HepG2 (cell line): ENCODE measurements around the gene C16orf95. TPM values are rescaled to one million over a fixed set of nuclear protein-coding genes. Genes with fewer than 3 reads are reported as not detected.

Experiments used
- ARNT2 ChIP-seq: sonication (generic); formaldehyde crosslinking; IDR thresholded peaks from 2 replicates; pipeline ENCODE4 v1.8.0; 2022; ENCODE audit warnings: mild to moderate bottlenecking, low read depth, missing genetic modification reagents, moderate library complexity
- REXO4 ChIP-seq: sonication (generic); formaldehyde crosslinking; IDR thresholded peaks from 2 replicates; pipeline ENCODE4 v1.8.0; 2022; ENCODE audit warnings: missing genetic modification reagents, mild to moderate bottlenecking, borderline replicate concordance
- RFX5 ChIP-seq: IDR thresholded peaks from 2 replicates; pipeline ENCODE4 v1.6.1; 2011; ENCODE audit warnings: low read depth, low read length, improper control_type of control experiment
- ZNF33B ChIP-seq: sonication (generic); formaldehyde crosslinking; IDR thresholded peaks from 2 replicates; pipeline ENCODE4 v1.5.1; 2020; ENCODE audit warnings: mild to moderate bottlenecking, missing genetic modification reagents
- ZNF350 ChIP-seq: sonication (generic); formaldehyde crosslinking; IDR thresholded peaks from 2 replicates; pipeline ENCODE4 v1.4.0; 2020; ENCODE audit warnings: mild to moderate bottlenecking, low read depth, missing genetic modification reagents, borderline replicate concordance
- ZNF629 ChIP-seq: sonication (generic); formaldehyde crosslinking; conservative IDR thresholded peaks from 2 replicates; pipeline ENCODE4 v1.5.0; 2020; ENCODE audit warnings: missing genetic modification reagents
- ZNF678 ChIP-seq: sonication (generic); formaldehyde crosslinking; IDR thresholded peaks from 2 replicates; pipeline ENCODE4 v1.4.0; 2020; ENCODE audit warnings: mild to moderate bottlenecking, missing genetic modification reagents
- ZSCAN20 ChIP-seq: sonication (generic); formaldehyde crosslinking; IDR thresholded peaks from 2 replicates; pipeline ENCODE4 v1.4.0; 2020; ENCODE audit warnings: missing genetic modification reagents, mild to moderate bottlenecking, borderline replicate concordance
- polyA plus RNA-seq, 8 experiments: library from polyadenylated mRNA; depleted of rRNA in 3 of 8; stranded (reverse) in 7 of 8; unstranded in 1 of 8; fragments of >200 nt; fragmentation: Illumina TruSeq in 4 of 8; extraction: Trizol in 4 of 8; gene quantifications; 2 replicates each; pipeline versions ENCODE4 v1.2.1 to v1.2.3, GENCODE V29; 2011 to 2016; ENCODE audit warnings: low read depth in 4 of 8, missing spikeins in 1 of 8, mixed read lengths in 1 of 8; ENCODE audit not compliant: insufficient read depth in 1 of 8
- total RNA-seq, 5 experiments: library from RNA; depleted of rRNA; stranded (reverse); fragments of >200 nt; fragmentation: Illumina TruSeq; extraction: Trizol; gene quantifications; 2 replicates each; pipeline ENCODE4 v1.2.3, GENCODE V29; 2016; ENCODE audit warnings: low read depth in 1 of 5
- TF ChIP-seq, protein P1 (sequence below): sonication (generic); formaldehyde crosslinking; IDR thresholded peaks from 2 replicates; pipeline ENCODE4 v1.4.0; 2020; ENCODE audit warnings: missing genetic modification reagents, mild to moderate bottlenecking, borderline replicate concordance
- TF ChIP-seq, protein P2 (sequence below): sonication (generic); formaldehyde crosslinking; IDR thresholded peaks from 2 replicates; pipeline ENCODE4 v1.5.0; 2020; ENCODE audit warnings: mild to moderate bottlenecking, low read depth, missing genetic modification reagents, borderline replicate concordance
- TF ChIP-seq, protein P3 (sequence below): sonication (generic); formaldehyde crosslinking; IDR thresholded peaks from 2 replicates; pipeline ENCODE4 v1.5.0; 2020; ENCODE audit warnings: missing genetic modification reagents
- TF ChIP-seq, protein P4 (sequence below): sonication (generic); formaldehyde crosslinking; IDR thresholded peaks from 2 replicates; pipeline ENCODE4 v1.4.0; 2020; ENCODE audit warnings: missing genetic modification reagents, mild to moderate bottlenecking, borderline replicate concordance
- TF ChIP-seq, protein P5 (sequence below): sonication (generic); formaldehyde crosslinking; IDR thresholded peaks from 2 replicates; pipeline ENCODE4 v1.4.0; 2020; ENCODE audit warnings: missing genetic modification reagents

Gene C16orf95
- total and polyA plus RNA-seq, 2 of the 13 experiments (the other 11 are each of a cell fraction or from before 2014, with no cell fraction given), result 2.8 to 8.6 TPM

DNA sequence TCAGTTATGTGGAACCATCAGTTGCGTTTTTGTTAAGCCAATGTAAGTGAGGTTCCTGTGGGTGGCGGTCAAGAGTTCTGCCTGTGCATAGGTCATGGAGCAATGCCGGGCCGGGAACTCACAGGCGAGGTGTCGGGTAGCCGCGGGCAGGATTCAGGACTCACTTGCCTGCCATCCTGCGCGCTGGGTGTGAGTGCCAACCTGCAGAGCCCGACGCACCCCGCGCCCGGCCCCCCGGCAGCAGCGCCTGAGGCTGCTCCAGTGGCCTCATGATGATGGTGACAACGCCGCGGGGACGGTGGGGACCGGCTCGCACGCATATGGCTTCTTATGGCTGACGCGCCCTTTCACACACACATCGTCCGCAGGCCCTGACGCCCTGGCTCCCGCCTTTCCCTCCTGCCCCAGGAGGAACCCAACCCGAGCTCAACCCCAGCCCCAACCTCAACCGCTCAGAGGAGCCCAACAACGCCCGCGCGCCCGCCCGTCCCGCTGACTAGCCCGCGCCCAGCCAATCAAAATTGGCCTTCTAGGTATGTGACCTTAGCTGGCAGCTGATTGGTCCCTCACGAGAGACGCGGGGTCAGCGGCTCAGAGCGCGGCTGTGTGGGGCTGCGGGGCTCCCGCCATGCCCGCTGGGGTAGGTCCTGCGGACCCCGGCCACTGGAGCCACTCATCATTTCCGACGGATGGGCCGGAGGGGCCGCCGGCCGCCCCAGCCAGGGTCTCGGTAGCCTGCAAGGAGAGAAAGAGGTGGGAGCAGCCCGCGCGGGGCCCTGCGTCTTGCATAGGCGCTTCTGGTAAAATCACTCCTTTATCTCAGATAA is at the start of gene C16orf95 (continued):
- TF ChIP-seq, protein P1, sequence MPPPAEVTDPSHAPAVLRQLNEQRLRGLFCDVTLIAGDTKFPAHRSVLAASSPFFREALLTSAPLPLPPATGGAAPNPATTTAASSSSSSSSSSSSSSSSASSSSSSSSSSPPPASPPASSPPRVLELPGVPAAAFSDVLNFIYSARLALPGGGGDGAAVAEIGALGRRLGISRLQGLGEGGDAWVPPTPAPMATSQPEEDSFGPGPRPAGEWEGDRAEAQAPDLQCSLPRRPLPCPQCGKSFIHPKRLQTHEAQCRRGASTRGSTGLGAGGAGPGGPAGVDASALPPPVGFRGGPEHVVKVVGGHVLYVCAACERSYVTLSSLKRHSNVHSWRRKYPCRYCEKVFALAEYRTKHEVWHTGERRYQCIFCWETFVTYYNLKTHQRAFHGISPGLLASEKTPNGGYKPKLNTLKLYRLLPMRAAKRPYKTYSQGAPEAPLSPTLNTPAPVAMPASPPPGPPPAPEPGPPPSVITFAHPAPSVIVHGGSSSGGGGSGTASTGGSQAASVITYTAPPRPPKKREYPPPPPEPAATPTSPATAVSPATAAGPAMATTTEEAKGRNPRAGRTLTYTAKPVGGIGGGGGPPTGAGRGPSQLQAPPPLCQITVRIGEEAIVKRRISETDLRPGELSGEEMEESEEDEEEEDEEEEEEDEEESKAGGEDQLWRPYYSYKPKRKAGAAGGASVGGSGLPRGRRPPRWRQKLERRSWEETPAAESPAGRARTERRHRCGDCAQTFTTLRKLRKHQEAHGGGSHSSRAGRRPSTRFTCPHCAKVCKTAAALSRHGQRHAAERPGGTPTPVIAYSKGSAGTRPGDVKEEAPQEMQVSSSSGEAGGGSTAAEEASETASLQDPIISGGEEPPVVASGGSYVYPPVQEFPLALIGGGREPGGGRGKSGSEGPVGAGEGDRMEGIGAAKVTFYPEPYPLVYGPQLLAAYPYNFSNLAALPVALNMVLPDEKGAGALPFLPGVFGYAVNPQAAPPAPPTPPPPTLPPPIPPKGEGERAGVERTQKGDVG (CRISPR knock-in tag), result peak; percentile 78
- peak; percentile 97 for TF ChIP-seq ZNF350 (CRISPR knock-in tag)
- peak; percentile 43; the same call in 1 of the 2 replicates for TF ChIP-seq RFX5
- TF ChIP-seq, protein P2, sequence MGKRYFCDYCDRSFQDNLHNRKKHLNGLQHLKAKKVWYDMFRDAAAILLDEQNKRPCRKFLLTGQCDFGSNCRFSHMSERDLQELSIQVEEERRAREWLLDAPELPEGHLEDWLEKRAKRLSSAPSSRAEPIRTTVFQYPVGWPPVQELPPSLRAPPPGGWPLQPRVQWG (CRISPR knock-in tag), result no peak
- 0 out of 2 replicates have a peak, but pooled peaks have one; percentile 37 for TF ChIP-seq ZNF678 (CRISPR knock-in tag)
- no peak for TF ChIP-seq ZNF33B (CRISPR knock-in tag)
- TF ChIP-seq REXO4 (CRISPR knock-in tag), result no peak; the same call in 1 of the 2 replicates
- TF ChIP-seq ARNT2, result peak; percentile 88
- TF ChIP-seq, protein P3, sequence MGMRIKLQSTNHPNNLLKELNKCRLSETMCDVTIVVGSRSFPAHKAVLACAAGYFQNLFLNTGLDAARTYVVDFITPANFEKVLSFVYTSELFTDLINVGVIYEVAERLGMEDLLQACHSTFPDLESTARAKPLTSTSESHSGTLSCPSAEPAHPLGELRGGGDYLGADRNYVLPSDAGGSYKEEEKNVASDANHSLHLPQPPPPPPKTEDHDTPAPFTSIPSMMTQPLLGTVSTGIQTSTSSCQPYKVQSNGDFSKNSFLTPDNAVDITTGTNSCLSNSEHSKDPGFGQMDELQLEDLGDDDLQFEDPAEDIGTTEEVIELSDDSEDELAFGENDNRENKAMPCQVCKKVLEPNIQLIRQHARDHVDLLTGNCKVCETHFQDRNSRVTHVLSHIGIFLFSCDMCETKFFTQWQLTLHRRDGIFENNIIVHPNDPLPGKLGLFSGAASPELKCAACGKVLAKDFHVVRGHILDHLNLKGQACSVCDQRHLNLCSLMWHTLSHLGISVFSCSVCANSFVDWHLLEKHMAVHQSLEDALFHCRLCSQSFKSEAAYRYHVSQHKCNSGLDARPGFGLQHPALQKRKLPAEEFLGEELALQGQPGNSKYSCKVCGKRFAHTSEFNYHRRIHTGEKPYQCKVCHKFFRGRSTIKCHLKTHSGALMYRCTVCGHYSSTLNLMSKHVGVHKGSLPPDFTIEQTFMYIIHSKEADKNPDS (CRISPR knock-in tag), result no peak
- TF ChIP-seq, protein P4, sequence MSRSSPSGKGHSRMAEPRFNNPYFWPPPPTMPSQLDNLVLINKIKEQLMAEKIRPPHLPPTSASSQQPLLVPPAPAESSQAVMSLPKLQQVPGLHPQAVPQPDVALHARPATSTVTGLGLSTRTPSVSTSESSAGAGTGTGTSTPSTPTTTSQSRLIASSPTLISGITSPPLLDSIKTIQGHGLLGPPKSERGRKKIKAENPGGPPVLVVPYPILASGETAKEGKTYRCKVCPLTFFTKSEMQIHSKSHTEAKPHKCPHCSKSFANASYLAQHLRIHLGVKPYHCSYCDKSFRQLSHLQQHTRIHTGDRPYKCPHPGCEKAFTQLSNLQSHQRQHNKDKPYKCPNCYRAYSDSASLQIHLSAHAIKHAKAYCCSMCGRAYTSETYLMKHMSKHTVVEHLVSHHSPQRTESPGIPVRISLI (CRISPR knock-in tag), result peak; percentile 55; the same call in 1 of the 2 replicates
- TF ChIP-seq, protein P5, sequence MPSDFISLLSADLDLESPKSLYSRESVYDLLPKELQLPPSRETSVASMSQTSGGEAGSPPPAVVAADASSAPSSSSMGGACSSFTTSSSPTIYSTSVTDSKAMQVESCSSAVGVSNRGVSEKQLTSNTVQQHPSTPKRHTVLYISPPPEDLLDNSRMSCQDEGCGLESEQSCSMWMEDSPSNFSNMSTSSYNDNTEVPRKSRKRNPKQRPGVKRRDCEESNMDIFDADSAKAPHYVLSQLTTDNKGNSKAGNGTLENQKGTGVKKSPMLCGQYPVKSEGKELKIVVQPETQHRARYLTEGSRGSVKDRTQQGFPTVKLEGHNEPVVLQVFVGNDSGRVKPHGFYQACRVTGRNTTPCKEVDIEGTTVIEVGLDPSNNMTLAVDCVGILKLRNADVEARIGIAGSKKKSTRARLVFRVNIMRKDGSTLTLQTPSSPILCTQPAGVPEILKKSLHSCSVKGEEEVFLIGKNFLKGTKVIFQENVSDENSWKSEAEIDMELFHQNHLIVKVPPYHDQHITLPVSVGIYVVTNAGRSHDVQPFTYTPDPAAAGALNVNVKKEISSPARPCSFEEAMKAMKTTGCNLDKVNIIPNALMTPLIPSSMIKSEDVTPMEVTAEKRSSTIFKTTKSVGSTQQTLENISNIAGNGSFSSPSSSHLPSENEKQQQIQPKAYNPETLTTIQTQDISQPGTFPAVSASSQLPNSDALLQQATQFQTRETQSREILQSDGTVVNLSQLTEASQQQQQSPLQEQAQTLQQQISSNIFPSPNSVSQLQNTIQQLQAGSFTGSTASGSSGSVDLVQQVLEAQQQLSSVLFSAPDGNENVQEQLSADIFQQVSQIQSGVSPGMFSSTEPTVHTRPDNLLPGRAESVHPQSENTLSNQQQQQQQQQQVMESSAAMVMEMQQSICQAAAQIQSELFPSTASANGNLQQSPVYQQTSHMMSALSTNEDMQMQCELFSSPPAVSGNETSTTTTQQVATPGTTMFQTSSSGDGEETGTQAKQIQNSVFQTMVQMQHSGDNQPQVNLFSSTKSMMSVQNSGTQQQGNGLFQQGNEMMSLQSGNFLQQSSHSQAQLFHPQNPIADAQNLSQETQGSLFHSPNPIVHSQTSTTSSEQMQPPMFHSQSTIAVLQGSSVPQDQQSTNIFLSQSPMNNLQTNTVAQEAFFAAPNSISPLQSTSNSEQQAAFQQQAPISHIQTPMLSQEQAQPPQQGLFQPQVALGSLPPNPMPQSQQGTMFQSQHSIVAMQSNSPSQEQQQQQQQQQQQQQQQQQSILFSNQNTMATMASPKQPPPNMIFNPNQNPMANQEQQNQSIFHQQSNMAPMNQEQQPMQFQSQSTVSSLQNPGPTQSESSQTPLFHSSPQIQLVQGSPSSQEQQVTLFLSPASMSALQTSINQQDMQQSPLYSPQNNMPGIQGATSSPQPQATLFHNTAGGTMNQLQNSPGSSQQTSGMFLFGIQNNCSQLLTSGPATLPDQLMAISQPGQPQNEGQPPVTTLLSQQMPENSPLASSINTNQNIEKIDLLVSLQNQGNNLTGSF (CRISPR knock-in tag), result no peak; the same call in none of the 2 replicates
- TF ChIP-seq ZNF629 (CRISPR knock-in tag), result peak; percentile 39; the same call in 1 of the 2 replicates
- TF ChIP-seq ZSCAN20 (CRISPR knock-in tag), result 0 out of 2 replicates have a peak, but pooled peaks have one; percentile 88
